Inferior parietal cortex (tissue), 1 donor: ENCODE data around the gene VPS54.

Source experiments
- DNase-seq: peaks from one replicate; pipeline ENCODE4 v3.0.0-alpha.2; 2016; ENCODE audit errors: extremely low spot score

VPS54 gene

DNA sequence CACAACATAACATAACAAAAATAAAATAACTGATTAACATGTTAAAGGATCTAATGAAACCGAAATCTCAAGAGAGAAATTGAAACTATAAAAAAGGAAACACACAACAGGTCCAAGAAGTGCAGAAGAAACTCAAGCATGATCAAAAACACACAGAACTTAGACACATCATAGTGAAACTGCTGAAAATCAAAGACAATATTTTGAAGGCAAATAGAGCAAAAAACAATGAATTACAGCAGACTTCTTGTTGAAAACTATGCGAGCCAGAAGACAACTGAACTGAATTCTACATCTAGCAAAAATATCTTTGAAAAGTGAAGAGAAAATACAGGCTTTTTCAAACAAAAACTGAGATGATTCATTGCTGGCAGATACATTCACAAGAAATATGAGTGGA, 116.2 kb downstream of the VPS54 start:
- no peak for DNase-seq

DNA sequence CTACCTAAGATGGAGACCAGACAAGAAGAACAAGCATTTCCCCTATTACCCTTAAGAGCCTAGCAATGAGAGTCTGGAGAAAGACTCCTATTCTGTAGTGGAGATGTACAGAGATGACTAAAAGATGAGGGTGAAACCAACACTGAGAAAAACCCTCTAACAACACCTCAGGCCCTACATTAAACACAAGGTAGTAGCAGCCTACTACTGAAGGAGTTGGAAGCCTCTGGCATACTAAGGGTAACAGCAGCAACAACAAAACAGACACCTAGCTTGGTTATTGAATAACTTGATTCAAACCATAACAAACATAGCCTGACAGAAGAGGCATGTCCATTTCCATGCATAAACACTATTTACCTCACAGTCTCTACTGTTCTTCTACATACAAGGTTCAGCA, 117.1 kb downstream of the VPS54 start:
- no peak for DNase-seq

DNA sequence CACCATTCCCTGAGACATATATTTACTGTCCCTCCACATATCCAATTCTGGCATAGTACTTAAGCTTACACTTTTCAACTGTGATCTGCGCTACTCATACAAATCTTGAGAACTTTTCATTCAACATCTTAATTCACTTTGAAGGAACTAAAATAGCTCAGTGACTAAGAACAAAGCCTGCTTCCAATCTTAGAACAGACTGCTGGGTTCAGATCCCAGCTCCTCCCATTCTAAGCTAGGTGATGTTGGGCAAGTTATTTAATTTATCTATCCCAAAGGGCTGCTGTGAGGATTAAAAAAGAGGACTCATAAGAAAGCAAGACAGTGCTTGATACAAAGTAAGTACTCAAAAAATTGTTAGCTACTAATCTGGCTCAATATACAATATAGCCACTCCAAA, 119.6 kb downstream of the VPS54 start:
- DNase-seq, result no peak

DNA sequence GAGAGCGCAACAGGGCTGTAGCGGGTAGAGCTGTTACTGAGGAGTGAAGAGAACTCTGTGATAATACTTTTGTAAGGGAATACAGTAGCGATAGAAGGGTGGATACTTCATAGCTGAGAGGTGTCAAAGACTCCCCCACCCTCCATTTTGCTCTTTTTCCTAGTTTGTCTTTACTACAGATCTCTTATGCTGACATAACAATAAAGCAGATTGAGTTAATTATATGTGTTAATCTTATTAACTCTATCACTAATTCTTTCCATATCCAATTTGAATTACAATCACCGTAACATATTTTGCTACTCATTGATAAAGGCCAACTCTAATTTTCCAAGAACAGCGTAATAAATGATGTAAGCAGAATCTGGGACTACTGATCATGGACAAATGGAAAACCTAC, 120.4 kb downstream of the VPS54 start:
- no peak for DNase-seq

DNA sequence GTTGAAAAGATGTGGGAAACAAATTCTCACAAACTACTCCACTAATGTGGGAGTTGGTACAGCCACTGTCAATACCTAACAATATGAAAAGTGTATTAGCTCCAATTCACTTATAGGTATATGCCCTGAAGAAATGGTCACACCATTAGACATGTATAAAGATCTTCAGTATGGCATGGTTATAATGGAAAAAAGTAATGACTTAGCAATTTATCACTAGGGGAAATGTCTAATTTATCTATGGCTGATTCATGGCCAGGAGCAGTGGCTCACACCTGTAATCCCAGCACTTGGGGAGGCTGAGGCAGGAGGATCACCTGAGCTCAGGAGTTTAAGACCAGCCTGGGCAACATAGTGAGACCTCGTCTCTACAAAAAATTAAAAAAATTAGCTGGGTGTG, 125.1 kb downstream of the VPS54 start:
- no peak for DNase-seq

DNA sequence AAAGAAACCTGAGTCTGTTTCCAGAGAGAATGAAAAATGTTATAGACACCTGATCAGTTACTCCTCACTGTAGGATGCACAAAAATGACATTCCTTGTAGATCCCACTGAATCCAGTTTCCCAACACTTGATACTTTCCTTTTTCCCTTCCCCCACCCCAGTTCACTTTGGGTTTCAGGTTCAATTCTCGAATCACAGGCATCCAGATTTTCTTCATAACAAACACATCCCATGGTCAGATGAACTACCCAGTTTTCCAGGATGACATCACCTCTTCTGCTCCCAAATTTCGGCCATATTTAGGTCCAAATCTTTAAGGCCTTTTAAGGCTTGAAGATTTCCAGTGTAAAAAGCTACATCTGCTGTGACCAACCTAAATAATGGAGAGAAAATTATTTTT, 126.1 kb downstream of the VPS54 start:
- no peak for DNase-seq

DNA sequence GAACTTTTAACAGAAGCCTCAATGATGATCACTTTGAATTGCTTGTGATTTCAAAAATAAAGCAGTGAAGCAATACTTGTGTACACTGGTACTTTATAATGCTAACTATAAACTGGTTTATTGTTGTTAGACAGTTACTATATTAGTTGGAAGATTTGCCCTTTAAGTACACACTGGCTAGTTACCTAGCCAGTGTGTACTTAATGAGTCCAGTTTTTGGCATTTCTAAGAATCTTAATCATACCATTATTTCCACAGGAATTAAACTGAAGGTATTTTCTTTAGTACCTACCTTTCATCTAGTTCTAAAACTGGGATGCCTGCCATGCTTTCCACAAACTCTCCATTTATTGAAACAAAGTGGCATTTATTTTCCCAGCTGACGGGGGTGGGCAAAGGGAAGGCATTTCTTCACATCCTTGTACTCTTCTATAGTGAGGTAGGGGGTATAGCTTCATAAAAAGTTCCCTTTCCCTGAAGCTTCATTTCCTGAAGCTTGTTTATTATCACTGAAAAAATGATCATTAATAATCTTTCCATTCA, 127.7 kb downstream of the VPS54 start:
- DNase-seq, result peak; percentile 49

DNA sequence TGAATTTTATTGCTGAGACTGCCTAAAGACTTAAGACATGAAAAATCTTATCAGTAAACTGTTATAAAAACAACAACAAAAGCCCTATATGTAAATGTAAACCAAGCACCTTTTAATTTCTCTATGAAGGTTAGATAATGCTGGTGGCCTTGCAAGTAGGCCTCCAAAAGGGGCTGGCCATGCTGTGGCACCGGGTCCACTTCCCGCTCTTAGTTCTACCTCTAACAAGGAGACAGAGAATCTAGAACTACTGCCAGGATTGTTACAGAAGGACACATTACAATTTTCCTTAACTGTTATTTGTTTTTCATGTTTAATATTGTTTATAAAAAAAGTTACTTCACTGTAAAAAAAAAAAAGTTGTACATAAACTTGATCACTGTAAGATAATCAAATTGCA, 128.6 kb downstream of the VPS54 start:
- DNase-seq, result no peak

DNA sequence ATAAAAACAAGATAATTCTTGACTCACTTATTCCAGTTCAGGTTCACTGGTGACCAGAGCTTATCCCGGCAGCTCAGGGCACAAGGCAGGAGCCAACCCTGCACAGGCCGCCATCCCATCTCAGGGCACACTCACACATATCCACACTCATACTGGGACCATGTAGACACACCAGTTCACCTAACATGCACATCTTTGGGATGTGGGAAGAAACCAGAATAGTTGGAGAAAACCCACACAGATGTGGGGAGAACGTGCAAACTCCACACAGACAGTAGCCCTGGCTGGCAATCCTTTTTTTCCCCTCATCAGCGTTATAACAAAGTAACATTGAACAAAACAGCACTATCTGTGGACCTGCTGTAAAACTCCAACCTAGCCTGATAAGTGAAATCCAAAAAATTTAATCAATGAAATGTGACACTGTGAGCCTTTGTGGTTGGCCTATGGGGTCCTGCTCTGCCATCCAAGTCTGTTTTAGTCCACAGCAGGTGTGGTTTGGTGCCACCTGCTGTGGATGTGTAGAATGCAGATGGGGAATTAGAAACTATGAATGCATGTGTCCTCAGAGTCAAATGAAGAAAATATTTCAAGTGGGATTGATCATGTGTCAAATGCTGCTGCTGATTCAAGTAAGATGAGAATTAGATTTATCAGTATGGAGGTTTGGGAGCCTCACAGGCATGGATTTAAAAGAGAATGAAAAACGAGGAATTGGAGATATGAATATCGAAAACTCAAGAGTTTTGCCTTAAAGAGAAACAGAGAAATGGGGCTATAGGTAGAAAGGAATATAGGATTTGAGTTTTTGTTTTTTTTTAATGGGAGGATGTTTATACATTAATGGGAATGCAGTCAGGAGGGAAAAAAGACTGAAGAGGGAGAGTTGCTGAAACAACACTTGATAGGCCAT, 130.5 kb downstream of the VPS54 start:
- peak; percentile 78 for DNase-seq

DNA sequence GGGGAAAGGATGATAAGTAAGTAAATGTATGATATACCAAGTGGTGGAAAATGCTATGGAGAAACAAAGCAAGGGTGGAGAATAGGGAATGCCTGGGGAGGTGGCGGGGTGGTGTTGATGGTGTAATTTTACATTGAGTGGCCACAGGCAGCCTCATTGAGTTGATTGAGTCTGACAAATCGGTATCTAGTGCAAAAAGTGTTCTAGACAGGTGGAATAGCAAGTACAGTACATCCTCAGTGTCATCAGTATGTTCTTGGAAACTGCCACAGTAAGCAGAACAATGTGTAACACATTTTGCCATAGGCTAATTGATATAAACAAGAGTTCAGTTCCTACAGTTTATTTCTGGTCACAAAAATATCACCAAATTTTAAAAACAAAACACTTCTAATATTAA, 131.2 kb downstream of the VPS54 start:
- DNase-seq, result no peak

DNA sequence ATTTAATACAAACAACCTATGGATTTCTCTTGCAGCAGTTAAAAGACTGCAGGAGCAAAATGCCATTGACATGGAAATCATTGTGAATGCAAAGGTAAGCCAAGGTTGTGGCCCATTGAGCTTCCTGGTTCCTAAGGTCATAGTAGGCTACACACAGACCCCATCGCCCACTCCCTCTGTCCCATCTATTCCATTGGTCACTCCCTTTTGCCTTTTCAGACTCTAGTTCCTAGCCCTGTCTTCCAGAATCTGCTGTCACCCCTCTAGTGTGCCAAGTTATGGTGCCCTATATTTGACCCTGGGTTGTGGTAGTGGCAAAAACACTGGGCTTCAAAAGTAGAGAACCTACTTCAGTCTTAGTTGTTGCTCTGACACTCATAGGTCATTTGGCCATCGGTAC, 132.8 kb downstream of the VPS54 start:
- no peak for DNase-seq

DNA sequence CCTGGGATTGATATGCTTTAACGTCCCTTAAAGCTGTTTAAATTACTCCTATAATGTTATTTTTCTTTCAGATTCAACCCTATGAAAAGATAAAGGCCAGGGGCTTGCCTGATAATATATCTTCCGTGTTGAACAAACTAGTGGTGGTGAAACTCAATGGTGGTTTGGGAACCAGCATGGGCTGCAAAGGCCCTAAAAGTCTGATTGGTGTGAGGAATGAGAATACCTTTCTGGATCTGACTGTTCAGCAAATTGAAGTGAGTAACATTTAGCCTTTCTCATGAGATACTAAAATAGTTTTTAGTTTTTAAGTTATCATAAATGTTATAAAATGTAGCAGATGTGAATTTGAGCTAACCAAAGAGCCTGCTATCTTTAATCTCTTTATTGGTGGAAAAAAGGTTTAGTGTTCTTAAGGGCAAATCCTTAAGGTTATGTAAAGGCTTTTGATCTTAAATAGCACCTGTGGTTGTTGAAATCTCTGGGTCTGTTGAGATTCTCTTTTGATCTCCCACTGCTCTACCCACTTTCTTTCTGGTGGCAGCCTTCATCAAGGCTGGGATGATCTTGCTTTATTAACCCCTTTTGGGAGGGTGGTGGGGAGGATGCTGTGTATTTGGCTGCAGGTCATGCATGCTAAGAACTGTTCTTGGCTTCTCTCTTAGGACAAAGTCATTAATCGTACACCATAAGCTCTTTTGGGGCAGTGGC, 136.7 kb downstream of the VPS54 start:
- DNase-seq, result no peak

DNA sequence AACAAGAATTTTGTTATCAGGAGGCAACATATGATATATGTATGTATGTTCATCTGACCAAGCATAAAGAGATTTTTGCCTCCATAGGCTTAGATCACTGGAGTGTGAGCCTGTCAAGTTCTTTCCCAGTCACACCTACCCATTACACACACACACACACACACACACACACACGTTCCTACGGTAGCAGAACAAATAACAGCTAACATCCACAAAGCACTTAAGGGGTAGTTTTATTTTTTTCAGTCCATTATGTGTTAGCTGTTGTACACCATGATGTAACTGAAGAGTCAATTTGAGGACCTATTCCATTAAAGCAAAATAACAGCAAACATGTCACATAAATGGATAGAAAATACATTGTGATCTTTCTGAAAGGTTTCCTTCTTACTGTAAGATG, 138.0 kb downstream of the VPS54 start:
- DNase-seq, result no peak

DNA sequence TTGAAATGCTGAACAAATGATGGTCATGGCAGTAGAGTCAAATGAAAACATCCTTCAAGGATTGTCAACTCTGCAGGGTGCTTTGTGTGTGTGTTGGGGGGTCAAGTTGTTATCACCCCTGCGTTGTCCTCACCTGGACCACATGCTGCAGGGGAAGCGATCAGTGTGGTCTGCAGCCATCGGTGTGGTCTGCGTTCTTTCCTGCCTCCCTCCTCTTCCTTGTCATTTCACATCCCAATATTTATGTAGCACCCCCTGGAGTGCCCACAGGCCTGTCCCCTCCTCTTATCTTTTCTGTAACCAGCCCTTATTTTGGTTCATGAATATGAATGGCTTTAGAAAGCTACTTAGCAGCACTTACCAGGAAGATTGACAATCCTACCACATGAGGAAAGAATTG, 138.6 kb downstream of the VPS54 start:
- no peak for DNase-seq

DNA sequence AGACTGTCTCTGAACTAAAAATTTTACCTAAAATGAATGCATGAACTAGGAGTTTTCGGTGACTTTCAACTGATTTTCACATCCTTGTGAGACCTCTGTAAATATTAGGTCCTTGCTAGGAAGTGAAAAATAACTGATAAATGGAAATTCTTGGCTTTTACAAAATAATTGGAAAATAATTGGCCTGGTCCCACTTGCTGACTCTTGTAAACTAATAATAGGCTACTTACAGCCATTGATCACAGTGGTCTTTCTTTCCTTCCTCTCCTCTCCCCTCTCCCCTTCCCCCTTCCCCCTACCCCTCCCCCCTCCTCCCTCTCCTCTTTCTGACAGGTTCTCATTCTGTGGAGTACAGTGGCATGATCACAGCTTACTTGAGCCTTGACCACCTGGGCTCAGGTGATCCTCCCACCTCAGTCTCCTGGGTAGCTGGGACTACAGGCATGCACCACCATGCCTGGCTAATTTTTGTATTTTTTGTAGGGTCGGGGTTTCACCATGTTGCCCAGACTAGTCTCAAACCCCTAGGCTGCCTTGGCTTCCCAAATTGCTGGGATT, 139.3 kb downstream of the VPS54 start:
- no peak for DNase-seq

DNA sequence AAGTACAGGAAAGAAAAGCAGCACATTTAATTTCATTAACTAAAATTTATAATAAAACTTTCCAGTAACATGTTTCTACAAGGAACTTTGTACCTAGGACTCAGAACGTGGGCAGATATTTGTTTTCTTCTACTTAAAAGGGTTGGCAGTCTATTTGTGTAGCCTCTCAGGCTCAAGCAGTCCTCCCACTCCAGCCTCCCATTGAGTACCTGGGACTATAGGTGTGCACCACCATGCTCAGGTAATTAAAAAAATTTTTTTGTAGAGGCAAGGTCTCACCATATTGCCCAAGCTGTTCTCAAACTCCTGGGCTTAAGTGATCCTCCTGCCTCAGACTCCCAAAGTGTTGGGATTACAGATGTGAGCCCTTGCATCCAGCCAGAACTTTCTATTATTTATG, 140.7 kb downstream of the VPS54 start:
- DNase-seq, result no peak

DNA sequence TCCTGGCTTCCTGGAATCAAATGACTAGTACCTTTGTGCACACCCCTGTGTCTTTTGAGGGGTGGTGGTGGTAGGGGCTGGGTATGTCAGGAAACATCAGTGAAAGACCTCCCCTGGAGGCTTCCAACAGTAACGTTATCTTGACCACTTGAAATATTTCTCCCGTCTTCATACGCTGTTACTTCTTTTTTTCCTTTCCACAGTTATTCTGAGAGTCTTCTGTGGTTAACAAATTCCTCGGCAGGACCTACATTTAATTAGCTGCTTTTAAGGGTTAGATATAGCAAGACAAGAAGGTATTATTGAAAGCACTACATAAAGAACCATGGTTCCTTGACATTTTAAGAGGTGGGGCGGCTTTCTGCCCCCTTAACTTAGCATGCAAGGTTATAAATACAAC, 142.9 kb downstream of the VPS54 start:
- no peak for DNase-seq

DNA sequence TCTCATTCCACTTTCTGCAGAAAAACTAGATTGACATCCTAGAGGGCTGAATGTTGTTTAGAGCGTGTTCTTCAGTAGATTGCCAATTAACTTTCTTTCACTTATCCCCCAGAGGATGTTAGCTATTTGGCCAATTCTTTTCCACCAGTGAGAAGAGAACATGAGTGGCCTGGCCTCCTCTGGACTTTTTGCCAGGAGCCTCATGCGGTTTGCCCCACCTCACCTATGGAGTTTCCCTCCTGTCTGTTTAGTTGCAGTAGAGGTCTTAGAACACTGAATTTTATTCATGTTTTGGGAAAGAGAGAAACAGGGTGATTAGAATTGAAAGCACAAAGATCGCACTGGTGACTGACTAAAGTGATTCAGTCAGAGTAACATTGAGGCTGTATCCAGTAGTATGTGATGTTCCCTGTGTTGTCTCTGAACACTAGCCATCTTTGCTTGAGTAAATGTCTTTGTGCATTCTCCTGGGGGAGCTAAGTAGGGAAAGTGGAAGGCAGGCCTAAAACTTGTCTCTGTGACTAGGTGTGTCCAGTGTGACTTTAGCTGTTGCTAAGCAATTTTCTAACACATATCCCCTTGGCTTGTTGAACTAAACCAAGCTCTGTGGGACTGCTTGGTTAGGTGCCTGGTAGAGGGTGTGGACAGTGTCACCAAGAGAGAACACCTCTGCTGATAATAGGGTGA, 143.5 kb downstream of the VPS54 start:
- DNase-seq, result no peak

DNA sequence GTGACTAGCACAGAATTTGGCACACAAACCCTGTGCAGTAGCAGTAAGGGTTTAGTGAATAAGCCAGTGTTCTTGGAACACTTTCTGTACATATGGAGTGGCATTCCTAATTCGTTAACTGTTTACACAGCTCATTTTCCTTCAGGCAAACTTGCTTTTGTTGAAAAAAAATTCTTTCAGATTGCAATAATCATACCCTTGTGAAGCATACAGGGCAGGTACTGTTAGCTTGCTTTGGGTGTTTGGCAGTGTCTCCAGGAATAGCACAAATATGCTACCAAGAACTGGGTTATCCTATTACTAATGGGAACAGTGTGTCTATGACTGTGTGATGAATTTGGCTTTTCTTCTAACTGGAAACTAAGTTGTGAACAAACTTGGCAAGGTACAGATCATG, 144.1 kb downstream of the VPS54 start:
- DNase-seq, result peak; percentile 58

DNA sequence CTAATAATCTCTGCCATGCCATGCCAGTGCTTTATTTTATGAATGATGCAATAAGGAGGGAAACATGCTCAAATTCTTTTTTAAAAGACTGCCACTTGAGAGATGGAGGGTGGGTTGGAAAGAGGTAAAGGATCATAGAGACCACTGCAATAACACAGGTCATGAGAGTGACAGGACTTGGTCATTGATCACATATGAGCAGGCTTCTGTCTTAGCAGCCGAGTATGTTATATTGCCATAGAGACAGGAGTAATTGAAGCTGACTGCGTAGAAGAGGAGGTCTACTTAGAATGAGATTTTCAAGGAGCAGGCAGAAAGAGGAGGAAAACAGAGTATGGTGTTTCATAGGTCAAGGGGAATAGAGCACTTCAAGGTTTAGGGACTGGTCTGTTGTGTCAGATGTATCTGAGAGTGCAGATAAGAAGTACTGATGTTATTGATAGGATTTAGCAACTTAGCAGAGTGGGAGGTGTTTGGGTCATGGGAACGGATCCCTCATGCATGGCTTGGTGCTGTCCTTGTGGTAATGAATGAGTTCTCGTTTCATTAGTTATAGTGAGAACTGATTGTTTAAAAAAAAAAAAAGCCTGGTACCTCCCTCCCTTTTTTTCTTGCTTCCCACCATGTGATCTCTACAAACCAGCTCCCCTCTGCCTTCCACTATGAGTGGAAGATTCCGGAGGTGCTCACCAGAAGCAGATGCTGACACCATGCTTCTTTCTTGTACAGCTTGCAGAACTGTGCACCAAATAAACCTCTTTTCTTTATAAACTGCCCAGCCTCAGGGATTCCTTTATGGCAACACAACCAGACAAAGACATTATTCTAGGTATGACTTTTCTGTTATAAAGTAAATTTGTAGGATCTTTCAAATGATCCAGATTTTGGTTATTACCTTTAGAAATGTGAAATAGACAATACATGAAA, 144.8 kb downstream of the VPS54 start:
- no peak for DNase-seq
